ENCODE results near the gene SGTA. TPM values are rescaled to one million over a fixed set of nuclear protein-coding genes. Genes with fewer than 3 reads are reported as not detected.

Gene SGTA
- 46.9 and 50.5 TPM in 2 replicates for total RNA-seq

GRCh38 chr19:2782936-2783780, at the start of gene SGTA:
SGTA (minus strand) TSS chr19:2783273; CDS start chr19:2769068, 14,205 bp downstream.

GRCh38 chr19:2819540-2820111, 36.6 kb upstream of the SGTA start, which contains the start of gene ZNF554:
ZNF554 (plus strand) TSS chr19:2819868; CDS start chr19:2820072, 204 bp downstream.

GRCh38 chr19:2785244-2785997, 2.3 kb upstream of the SGTA start, which contains the start of gene THOP1:
THOP1 (plus strand) TSS chr19:2785503; CDS start chr19:2785663, 160 bp downstream.

GRCh38 chr19:2739602-2740313, 43.3 kb downstream of the SGTA start, which contains the start of gene SLC39A3:
SLC39A3 (minus strand) TSS chr19:2740017; CDS start chr19:2737257, 2,760 bp downstream.

GRCh38 chr19:2720777-2721569, 62.1 kb downstream of the SGTA start, which contains the start of gene DIRAS1:
DIRAS1 (minus strand) TSS chr19:2721372; CDS start chr19:2717806, 3,566 bp downstream.

Other genes starting within 250 kb of the SGTA start
- 0.69 and 0.88 TPM in 2 replicates for gene GNG7, start 80.6 kb downstream of the SGTA start, total RNA-seq
- 0.54 and 2.0 TPM in 2 replicates for gene DIRAS1, start 61.9 kb downstream of the SGTA start, total RNA-seq
- 25.6 and 30.5 TPM in 2 replicates for gene SLC39A3, start 43.3 kb downstream of the SGTA start, total RNA-seq
- 33.2 and 41.6 TPM in 2 replicates for gene THOP1, start 2.2 kb upstream of the SGTA start, total RNA-seq
- 2.6 and 4.4 TPM in 2 replicates for gene ZNF554, start 36.6 kb upstream of the SGTA start, total RNA-seq
- 4.3 and 4.4 TPM in 2 replicates for gene ZNF555, start 58.2 kb upstream of the SGTA start, total RNA-seq
- gene ZNF556, start 84.1 kb upstream of the SGTA start, total RNA-seq, result not detected in 2 replicates
- gene ZNF57, start 117.7 kb upstream of the SGTA start, total RNA-seq, result 1.5 and 2.2 TPM in 2 replicates
- gene ZNF77, start 161.7 kb upstream of the SGTA start, total RNA-seq, result 1.6 and 4.5 TPM in 2 replicates
- gene TLE6, start 194.3 kb upstream of the SGTA start, total RNA-seq, result 0.25 and 3.8 TPM in 2 replicates
- 40.4 and 61.2 TPM in 2 replicates for gene TLE2, start 246.0 kb upstream of the SGTA start, total RNA-seq